GM21390 (cell line): ENCODE data around the gene TPO.
"Not testable (repeated sequence)": the region's sequence is repeated elsewhere in the genome, so short reads cannot be mapped to it uniquely, and the experiment has no call there.

ENCODE experiments used
- ATAC-seq: cut with Tn5 transposase; IDR thresholded peaks from one replicate; pipeline ENCODE4 v1.9.1; 2021; ENCODE audit not compliant: unreplicated experiment

TPO gene

GRCh38 chr2:1581257-1581964 is 168.1 kb downstream of the TPO start:
- ATAC-seq: not testable (repeated sequence)

DNA sequence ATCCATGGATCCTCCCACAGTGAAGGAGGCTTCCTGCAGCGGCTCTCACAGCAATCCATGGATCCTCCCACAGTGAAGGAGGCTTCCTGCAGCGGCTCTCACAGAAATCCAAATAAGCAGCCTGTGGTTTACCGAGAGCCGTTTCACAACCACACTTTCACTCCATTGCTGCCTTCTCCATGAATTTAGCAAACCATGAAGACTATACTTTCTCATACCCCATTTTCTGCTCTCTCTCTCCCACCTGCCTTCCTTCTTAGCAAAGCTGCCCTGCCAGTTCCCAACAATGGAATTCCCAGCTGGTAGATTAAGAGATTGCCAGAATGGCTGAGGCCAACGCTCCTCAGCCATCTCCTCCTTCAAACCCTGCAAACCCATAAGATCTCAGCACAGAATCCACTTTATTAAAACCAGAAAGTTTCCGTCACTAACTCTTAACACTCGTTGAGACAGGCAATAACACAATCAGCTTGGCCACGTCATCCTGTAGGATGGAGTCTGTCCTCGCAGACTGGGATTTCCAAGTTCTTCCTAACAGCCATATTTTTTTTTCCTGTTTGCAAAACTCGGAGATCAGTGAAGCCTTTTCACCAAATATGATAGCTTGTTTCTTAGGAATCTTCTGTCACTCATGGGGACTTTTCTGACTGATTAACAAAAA is 168.8 kb downstream of the TPO start:
- ATAC-seq: no peak

DNA sequence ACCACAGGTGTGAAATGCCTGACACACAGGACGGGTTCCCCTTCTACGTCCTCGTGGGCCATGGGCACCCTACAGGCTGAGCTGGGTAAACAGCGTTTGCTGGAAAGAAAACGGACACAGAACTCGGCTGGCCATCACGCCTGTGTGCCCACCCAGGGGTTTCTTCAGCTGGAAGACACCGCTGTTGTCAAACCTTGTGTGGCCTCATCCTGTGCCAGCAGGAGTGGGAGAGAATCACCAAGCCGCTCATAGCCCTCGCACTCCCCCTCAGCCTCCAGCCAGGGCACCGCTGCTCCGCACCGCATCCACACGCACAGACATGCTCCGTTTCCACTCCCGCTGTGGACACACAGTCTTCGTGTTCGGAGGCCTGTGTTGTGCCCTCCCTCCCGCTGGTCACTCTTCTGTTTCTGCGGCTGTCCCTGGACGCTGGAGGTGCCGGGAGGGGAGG is 169.7 kb downstream of the TPO start:
- ATAC-seq: no peak

DNA sequence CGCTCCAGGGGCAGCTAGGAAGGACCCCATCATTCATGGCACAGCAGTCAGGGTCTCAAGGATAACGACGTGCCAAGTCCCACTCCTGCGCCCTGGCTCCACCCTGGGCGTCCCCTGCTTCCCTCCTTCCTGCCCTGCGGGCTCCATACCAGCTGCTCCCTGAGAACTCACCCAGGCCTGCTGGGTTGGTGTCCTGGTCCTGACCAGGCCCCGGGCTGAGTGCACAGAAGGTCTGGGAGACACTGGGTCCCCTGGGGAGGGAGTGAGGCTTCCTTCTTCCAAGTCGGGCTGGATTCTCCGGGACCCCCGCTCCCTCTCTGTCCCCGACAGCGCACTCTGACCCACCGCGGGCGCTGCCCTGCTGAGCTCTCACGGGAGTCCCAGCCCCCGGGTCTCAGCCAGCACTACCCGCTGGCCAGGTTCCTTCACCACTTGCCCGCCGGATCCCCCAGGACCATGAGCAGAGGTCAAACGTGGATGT is 170.8 kb downstream of the TPO start:
- ATAC-seq: no peak

DNA sequence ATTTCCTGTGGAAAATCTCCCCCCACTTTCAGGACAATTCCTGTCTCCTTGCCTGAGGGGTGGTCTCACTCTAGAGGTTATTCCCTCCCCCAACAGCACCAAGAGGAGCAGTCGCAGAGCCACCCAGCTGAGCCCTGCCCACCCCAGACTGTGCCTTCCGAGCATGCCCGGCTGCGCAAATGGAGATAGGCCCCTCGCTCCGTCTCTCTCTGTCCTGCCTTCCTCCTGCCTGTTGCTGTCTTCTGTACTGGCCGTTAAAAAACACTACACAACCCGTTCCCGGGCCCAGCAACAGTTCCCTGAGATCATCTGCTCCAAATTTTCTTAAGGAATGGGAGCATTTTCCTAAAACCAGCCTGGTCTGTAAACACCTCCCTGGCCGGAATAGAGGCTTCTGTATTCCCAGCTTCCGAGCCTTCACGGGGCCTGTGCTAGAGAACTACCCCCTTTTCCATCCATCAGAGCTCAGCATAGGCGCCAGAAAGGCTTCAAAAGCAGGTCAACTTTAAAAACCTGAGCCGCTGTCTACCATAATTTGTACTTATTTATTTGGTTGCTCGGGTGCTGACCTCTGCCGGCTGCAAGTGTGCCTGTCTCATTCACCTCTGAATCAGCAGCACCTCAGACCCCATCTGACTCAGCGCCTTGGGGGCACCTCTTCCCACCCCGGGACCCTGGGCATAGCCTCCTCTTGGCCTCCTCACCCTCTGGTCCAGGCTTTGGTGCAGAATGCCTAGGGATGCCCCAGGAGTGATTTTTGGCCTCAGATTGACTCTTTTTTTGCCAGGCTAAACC is 171.6 kb downstream of the TPO start:
- no peak for ATAC-seq

DNA sequence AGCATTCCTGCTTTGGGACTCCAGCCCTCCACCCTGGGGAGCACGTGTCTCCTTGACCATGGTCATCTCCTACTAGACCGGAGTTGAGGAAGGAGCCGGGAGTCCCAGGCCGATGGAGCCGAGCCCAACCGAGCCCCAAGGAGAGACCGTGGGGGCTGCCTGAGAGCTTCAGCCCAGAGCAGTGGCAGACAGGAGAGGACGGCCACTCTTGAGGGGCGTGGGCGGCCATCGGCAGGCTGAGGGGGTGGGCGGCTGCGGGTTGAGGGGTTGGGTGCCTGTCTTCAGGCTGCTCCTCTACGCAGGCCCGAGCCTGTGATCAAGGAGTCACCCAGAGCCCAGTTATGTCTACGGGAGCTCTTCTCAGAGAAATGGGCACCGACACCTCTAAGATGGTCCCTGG is 172.4 kb downstream of the TPO start:
- no peak for ATAC-seq

DNA sequence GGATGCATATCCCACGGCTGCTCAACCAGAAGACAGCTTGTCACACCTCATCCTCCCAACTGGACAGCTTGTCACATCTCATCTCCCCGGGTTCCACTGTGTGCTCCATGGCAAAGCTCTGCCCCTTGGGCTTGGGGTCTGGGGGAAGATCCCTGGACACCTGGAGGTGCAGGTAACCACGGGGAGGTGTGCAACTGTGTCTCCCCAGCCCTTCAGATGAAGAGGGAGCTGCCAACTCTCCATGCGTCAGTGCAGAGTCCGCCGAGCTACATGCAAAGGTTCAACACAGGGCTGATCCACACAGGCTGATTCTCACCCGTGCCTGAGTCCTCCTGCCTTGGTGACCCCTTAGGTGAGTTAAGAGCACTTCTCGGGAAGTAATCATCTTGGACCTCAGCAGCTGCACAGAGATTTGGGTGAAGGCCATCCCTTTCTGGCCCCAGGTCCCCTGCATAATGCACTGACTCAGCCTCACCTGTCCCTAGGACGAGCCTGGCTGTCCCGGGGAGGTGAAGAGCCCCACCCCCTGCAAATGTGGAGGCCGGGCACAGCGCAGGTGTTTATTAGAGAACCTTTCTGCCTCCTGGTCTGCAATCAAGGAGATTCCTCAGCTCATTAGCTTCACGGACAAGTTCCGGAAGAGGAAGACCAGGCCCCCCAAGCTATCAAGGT is 173.1 kb downstream of the TPO start:
- ATAC-seq: no peak

- ATAC-seq: no peak
Measured at GRCh38 chr2:1586923-1587840, 173.9 kb downstream of the TPO start.

DNA sequence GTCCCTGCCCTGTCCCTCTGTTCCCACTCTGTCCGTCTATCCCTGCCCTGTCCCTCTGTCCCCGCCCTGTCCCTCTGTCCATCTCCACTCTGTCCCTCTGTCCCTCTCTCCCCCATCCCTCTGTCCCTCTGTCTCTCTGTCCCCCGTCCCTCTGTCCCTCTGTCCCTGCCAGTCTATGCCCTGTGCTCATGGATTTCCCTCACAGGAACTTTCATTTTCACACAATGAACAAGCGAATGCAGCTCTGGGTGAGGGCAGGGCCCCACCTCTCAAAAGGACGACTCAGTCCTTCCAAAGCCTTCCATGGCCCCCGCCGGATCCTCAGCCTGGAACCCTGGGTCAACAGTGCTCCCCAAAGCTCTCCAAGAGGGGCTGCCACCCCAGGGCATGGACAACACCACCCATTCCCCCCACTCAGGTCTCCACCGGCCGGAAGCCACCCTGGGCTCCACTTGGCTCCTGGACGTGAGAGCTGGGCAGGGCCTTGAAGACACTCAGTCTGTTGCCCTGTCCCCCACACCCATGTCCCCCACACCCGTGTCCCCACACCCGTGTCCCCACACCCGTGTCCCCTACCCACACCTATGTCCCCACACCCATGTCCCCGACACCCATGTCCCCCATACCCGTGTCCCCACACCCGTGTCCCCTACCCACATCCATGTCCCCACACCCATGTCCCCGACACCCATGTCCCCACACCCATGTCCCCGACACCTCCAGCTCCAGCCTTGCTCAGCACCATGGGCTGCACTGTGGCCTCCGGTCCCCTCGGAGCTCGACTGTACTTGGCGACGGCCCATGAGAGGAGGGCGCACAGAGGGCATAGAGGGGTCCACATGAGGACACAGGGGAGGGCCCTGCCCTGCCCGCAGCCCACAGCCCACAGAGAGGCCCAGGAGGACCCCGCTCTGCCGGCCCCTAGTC is 175.1 kb downstream of the TPO start:
- ATAC-seq: no peak

GRCh38 chr2:1588978-1589621 is 175.8 kb downstream of the TPO start:
- no peak for ATAC-seq

DNA sequence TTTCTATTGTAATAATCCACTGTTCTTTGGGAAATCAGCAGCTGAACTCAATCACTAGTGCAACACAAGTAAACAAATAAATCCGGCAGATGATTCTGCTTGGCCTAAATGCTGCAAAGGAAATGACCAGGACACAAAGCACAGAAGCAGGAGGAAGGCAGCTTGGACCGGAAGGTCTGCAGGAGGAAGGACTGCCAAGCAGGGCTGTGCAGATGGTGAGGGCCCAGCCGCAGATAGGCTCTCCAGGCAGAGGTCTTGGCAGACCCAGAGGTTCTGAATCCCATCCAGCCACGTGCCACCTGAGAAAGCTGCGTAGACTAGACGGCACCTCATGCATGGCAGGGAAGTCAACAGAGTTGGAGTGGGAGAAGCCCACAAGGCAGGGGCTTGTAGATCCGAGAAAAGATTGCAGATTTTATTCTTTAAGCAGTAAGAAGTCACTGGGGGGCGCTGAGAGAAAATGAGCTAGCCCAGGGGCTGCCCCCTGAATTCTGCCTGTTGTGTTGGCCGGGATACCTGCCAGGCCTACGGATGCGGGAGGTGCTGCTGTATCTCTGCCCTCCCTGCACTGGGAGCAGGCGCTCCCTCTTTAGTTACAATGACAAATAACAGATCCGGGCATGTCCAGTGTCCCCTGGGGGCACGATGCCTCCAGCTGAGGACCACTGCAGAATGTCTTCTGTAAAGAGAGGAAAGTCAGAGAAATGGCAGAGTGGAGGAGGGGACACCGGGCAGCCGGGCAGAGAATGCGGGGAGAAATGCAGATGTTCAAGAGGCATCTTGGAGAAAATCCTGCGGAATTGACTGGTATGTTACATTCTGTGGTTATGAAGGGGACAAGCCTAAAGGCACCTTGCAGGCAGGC is 177.6 kb downstream of the TPO start:
- ATAC-seq: no peak

DNA sequence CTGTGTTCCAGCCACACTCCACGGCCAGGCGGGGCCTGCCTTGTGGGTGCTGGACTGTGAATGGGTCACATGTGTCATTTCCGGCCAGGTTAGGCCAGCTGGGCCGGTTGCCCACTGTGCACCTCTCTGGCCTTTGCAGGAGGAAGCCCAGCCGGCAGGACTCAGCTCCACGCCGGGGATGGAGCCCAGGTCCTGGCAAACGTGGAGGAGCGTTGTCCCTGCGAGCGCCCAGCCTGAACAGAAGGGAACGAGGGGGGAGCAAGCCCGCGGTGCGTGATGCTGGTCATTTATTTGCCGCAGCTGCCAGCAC is 178.2 kb downstream of the TPO start:
- no peak for ATAC-seq
